H9 (cell line): ENCODE data around the gene KCNK5. TPM values are rescaled to one million over a fixed set of nuclear protein-coding genes. Genes with fewer than 3 reads are reported as not detected.

Source experiments
- DNase-seq: peaks from one replicate; pipeline ENCODE4 v3.0.0-alpha.2; 2017
- H2AFZ ChIP-seq: one replicate; pipeline ENCODE4 v1.6.1; 2013; ENCODE audit warnings: mild to moderate bottlenecking, low read length, control low read depth, moderate library complexity
- H2AK5ac ChIP-seq: 2 replicates; pipeline ENCODE4 v1.6.1; 2013; ENCODE audit warnings: low read length, control low read depth, mixed read lengths; ENCODE audit not compliant: insufficient read length
- H2BK120ac ChIP-seq: one replicate; pipeline ENCODE4 v1.6.1; 2013; ENCODE audit warnings: low read depth, mild to moderate bottlenecking, low read length, control low read depth, inconsistent platforms; ENCODE audit not compliant: poor library complexity, severe bottlenecking
- H2BK12ac ChIP-seq: 2 replicates; pipeline ENCODE4 v1.6.1; 2013; ENCODE audit warnings: low read length, control low read depth, mixed read lengths, low read depth; ENCODE audit not compliant: insufficient read length
- H2BK15ac ChIP-seq: 2 replicates; pipeline ENCODE4 v1.6.1; 2013; ENCODE audit warnings: low read depth, low read length, control low read depth
- H2BK20ac ChIP-seq: one replicate; pipeline ENCODE4 v1.6.1; 2013; ENCODE audit warnings: low read depth, mild to moderate bottlenecking, low read length, control low read depth, inconsistent platforms; ENCODE audit not compliant: poor library complexity, severe bottlenecking
- H2BK5ac ChIP-seq: 2 replicates; pipeline ENCODE4 v1.6.1; 2013; ENCODE audit warnings: low read length, control low read depth, mixed read lengths; ENCODE audit not compliant: insufficient read length
- H3K14ac ChIP-seq: 2 replicates; pipeline ENCODE4 v1.6.1; 2013; ENCODE audit warnings: low read length, control low read depth; ENCODE audit not compliant: insufficient read depth
- H3K18ac ChIP-seq: 2 replicates; pipeline ENCODE4 v1.6.1; 2013; ENCODE audit warnings: low read depth, mild to moderate bottlenecking, mixed read lengths, low read length, control low read depth; ENCODE audit not compliant: insufficient read length
- H3K23ac ChIP-seq: 2 replicates; pipeline ENCODE4 v1.6.1; 2013; ENCODE audit warnings: low read length, control low read depth, mixed read lengths, low read depth; ENCODE audit not compliant: insufficient read length
- H3K23me2 ChIP-seq: 2 replicates; pipeline ENCODE4 v1.6.1; 2013; ENCODE audit warnings: low read depth, mild to moderate bottlenecking, mixed read lengths, low read length, control low read depth; ENCODE audit not compliant: insufficient read length, poor library complexity, severe bottlenecking
- H3K27ac ChIP-seq: 2 replicates; pipeline ENCODE4 v1.5.1; 2013; ENCODE audit warnings: low read length, control low read depth, mixed read lengths, low read depth; ENCODE audit not compliant: insufficient read length
- H3K27me3 ChIP-seq: 2 replicates; pipeline ENCODE4 v1.6.1; 2013; ENCODE audit warnings: low read length, control low read depth, inconsistent platforms; ENCODE audit not compliant: insufficient read depth
- H3K4ac ChIP-seq: 2 replicates; pipeline ENCODE4 v1.6.1; 2013; ENCODE audit warnings: low read depth, mild to moderate bottlenecking, control low read depth, inconsistent platforms, low read length, moderate library complexity
- H3K4me1 ChIP-seq: 2 replicates; pipeline ENCODE4 v1.6.1; 2013; ENCODE audit warnings: low read length, control low read depth, inconsistent platforms; ENCODE audit not compliant: insufficient read depth
- H3K4me2 ChIP-seq: 2 replicates; pipeline ENCODE4 v1.6.1; 2013; ENCODE audit warnings: low read length, control low read depth, mixed read lengths; ENCODE audit not compliant: insufficient read length, insufficient read depth
- H3K56ac ChIP-seq: 2 replicates; pipeline ENCODE4 v1.6.1; 2013; ENCODE audit warnings: low read depth, mild to moderate bottlenecking, mixed read lengths, low read length, control low read depth; ENCODE audit not compliant: insufficient read length
- H3K79me1 ChIP-seq: 2 replicates; pipeline ENCODE4 v1.6.1; 2013; ENCODE audit warnings: low read depth, mild to moderate bottlenecking, moderate library complexity, low read length, control low read depth, inconsistent platforms; ENCODE audit not compliant: insufficient read depth, poor library complexity, severe bottlenecking
- H3K79me2 ChIP-seq: 2 replicates; pipeline ENCODE4 v1.6.1; 2013; ENCODE audit warnings: low read length, control low read depth, inconsistent platforms; ENCODE audit not compliant: insufficient read depth
- H3K9ac ChIP-seq: 2 replicates; pipeline ENCODE4 v1.6.1; 2013; ENCODE audit warnings: low read length, control low read depth, mixed read lengths; ENCODE audit not compliant: insufficient read length; ENCODE audit errors: extremely low read depth
- H3K9me3 ChIP-seq: one replicate; pipeline ENCODE4 v1.6.1; 2013; ENCODE audit warnings: low read depth, low read length, inconsistent platforms; ENCODE audit not compliant: control insufficient read depth
- H3T11ph ChIP-seq: one replicate; pipeline ENCODE4 v1.6.1; 2013; ENCODE audit warnings: mild to moderate bottlenecking, low read length, control low read depth, inconsistent platforms
- H4K20me1 ChIP-seq: one replicate; pipeline ENCODE4 v1.6.1; 2013; ENCODE audit not compliant: control insufficient read depth, insufficient read length, insufficient read depth
- H4K5ac ChIP-seq: 2 replicates; pipeline ENCODE4 v1.6.1; 2013; ENCODE audit warnings: low read depth, mild to moderate bottlenecking, mixed read lengths, low read length, control low read depth; ENCODE audit not compliant: insufficient read length
- H4K8ac ChIP-seq: replicated peaks from 2 replicates; pipeline ENCODE4 v1.6.1; 2013; ENCODE audit warnings: low read length, control low read depth, mixed read lengths, low read depth; ENCODE audit not compliant: insufficient read length
- H4K91ac ChIP-seq: 2 replicates; pipeline ENCODE4 v1.6.1; 2013; ENCODE audit warnings: low read depth, mild to moderate bottlenecking, moderate library complexity, mixed read lengths, low read length, control low read depth; ENCODE audit not compliant: insufficient read length
- H3K27ac Mint-ChIP-seq, 3 experiments: 2 replicates in 2 of 3; 3 replicates in 1 of 3; pipeline ENCODE4 v1.8.0; 2020 to 2021; ENCODE audit warnings: mixed read lengths in 3 of 3, mild to moderate bottlenecking in 1 of 3, moderate library complexity in 1 of 3
- H3K27me3 Mint-ChIP-seq: 2 replicates; pipeline ENCODE4 v1.8.0; 2021; ENCODE audit warnings: low read depth, mild to moderate bottlenecking, moderate library complexity, mixed read lengths
- H3K36me3 Mint-ChIP-seq, 3 experiments: 2 replicates in 2 of 3; 3 replicates in 1 of 3; pipeline ENCODE4 v1.8.0; 2020 to 2021; ENCODE audit warnings: low read depth in 3 of 3, mixed read lengths in 3 of 3; ENCODE audit not compliant: insufficient read depth in 1 of 3
- H3K4me1 Mint-ChIP-seq, 2 experiments: 2 replicates each; pipeline ENCODE4 v1.8.0; 2020; ENCODE audit warnings: mixed read lengths in 2 of 2
- H3K4me3 Mint-ChIP-seq, 2 experiments: 2 replicates in 1 of 2; 3 replicates in 1 of 2; pipeline ENCODE4 v1.8.0; 2020 to 2021; ENCODE audit warnings: mild to moderate bottlenecking in 2 of 2, mixed read lengths in 2 of 2, moderate library complexity in 1 of 2
- H3K9me3 Mint-ChIP-seq, 2 experiments: 2 replicates in 1 of 2; 3 replicates in 1 of 2; pipeline ENCODE4 v1.8.0; 2020; ENCODE audit warnings: mild to moderate bottlenecking in 2 of 2, mixed read lengths in 2 of 2, moderate library complexity in 1 of 2
- CTCF ChIP-seq: fragments of 200-600 bp; sonication (generic); conservative IDR thresholded peaks from 3 replicates; pipeline ENCODE4 v1.8.0; 2021; ENCODE audit warnings: antibody characterized with exemption, mild to moderate bottlenecking
- total RNA-seq: library from RNA; stranded (reverse); gene quantifications from 2 replicates; pipeline ENCODE4 v1.2.1, GENCODE V29; 2021

KCNK5 gene
- total RNA-seq, 1 experiment from 2014 or later: 30.0 TPM

- Mint-ChIP-seq H3K36me3 (peaks cover 5 to 12% (median 7%) of the 10 kb centered on the region in 3 experiments; a peak in 5 of 7 replicates), H3K27ac (peak overlapping the region in 1 of 3 experiments; percentile 85; a peak in 2 of 7 replicates), H3K4me3 (no peak overlapping the region), H3K4me1 (peaks cover 5% of the 10 kb centered on the region in 2 experiments; a peak in 2 of 4 replicates), H3K27me3 (peaks cover 6% of the 10 kb centered on the region), H3K9me3 (peaks cover 5 to 8% of the 10 kb centered on the region in 2 experiments; a peak in 3 of 5 replicates)
- Histone ChIP-seq H3K23me2 (no peaks in the 10 kb centered on the region), H3K4ac (no peak overlapping the region), H4K5ac (no peak overlapping the region), H3K79me1 (no peaks in the 10 kb centered on the region), H2BK120ac (no peak overlapping the region), H2AK5ac (no peak overlapping the region), H3K4me1 (no peaks in the 10 kb centered on the region), H3K27ac (no peak overlapping the region), H4K8ac (no peak overlapping the region), H3K23ac (no peak overlapping the region), H3K4me2 (no peak overlapping the region), H3K18ac (no peak overlapping the region), H2BK20ac (no peak overlapping the region), H3K9me3 (peaks cover 11% of the 10 kb centered on the region), H3K9ac (no peak overlapping the region), H3K56ac (no peak overlapping the region), H3K79me2 (no peaks in the 10 kb centered on the region), H3K14ac (no peak overlapping the region), H3K27me3 (no peaks in the 10 kb centered on the region; the same call in 1 of the 2 replicates), H2BK15ac (no peak overlapping the region), H2AFZ (no peak overlapping the region), H2BK5ac (no peak overlapping the region), H3T11ph (no peak overlapping the region), H4K20me1 (no peaks in the 10 kb centered on the region), H2BK12ac (no peak overlapping the region), H4K91ac (no peak overlapping the region)
- DNase-seq: no peak
- TF ChIP-seq CTCF: no peak
Measured at GRCh38 chr6:39170389-39170788, 58.9 kb downstream of the KCNK5 start.
